Mesendoderm (in vitro differentiated cells): ENCODE data around the gene IDI2.
"Not testable (repeated sequence)": the region's sequence is repeated elsewhere in the genome, so short reads cannot be mapped to it uniquely, and the experiment has no call there.

Experiments used
- DNase-seq: peaks from one replicate; pipeline ENCODE4 v3.0.0; 2013
- H2AK5ac ChIP-seq: 2 replicates; pipeline ENCODE4 v1.6.1; 2013; ENCODE audit warnings: low read length, inconsistent platforms
- H2BK120ac ChIP-seq: 2 replicates; pipeline ENCODE4 v1.6.1; 2013; ENCODE audit warnings: low read depth, mild to moderate bottlenecking, low read length, moderate library complexity, mixed read lengths
- H2BK15ac ChIP-seq: replicated peaks from 2 replicates; pipeline ENCODE4 v1.6.1; 2013; ENCODE audit warnings: low read depth, mild to moderate bottlenecking, moderate library complexity
- H2BK5ac ChIP-seq: 2 replicates; pipeline ENCODE4 v1.6.1; 2013; ENCODE audit warnings: low read length, inconsistent platforms
- H3K18ac ChIP-seq: 2 replicates; pipeline ENCODE4 v1.6.1; 2013; ENCODE audit warnings: mild to moderate bottlenecking, low read length, mixed read lengths
- H3K23ac ChIP-seq: one replicate; pipeline ENCODE4 v1.6.1; 2013; ENCODE audit warnings: low read length
- H3K27ac ChIP-seq: 2 replicates; pipeline ENCODE4 v1.5.1; 2013; ENCODE audit warnings: low read depth, mild to moderate bottlenecking, inconsistent platforms, low read length, moderate library complexity
- H3K27me3 ChIP-seq: 2 replicates; pipeline ENCODE4 v1.6.1; 2013; ENCODE audit warnings: low read length, control low read depth, mild to moderate bottlenecking, inconsistent platforms; ENCODE audit not compliant: insufficient read depth, poor library complexity
- H3K36me3 ChIP-seq: 2 replicates; pipeline ENCODE4 v1.6.1; 2013; ENCODE audit warnings: low read length, inconsistent platforms; ENCODE audit not compliant: control insufficient read depth, insufficient read depth
- H3K4ac ChIP-seq: one replicate; pipeline ENCODE4 v1.6.1; 2013; ENCODE audit warnings: low read depth, mild to moderate bottlenecking, low read length, moderate library complexity
- H3K4me1 ChIP-seq: 2 replicates; pipeline ENCODE4 v1.6.1; 2013; ENCODE audit warnings: low read depth, low read length, inconsistent platforms; ENCODE audit not compliant: control insufficient read depth
- H3K4me2 ChIP-seq: 2 replicates; pipeline ENCODE4 v1.6.1; 2013; ENCODE audit warnings: low read length
- H3K4me3 ChIP-seq: 2 replicates; pipeline ENCODE4 v1.5.1; 2013; ENCODE audit warnings: mild to moderate bottlenecking, low read length
- H3K56ac ChIP-seq: one replicate; pipeline ENCODE4 v1.6.1; 2013; ENCODE audit warnings: low read length
- H3K79me1 ChIP-seq: 2 replicates; pipeline ENCODE4 v1.6.1; 2013; ENCODE audit warnings: low read length, inconsistent platforms
- H3K79me2 ChIP-seq: 2 replicates; pipeline ENCODE4 v1.6.1; 2013; ENCODE audit warnings: mild to moderate bottlenecking, low read length; ENCODE audit not compliant: control insufficient read depth, insufficient read depth
- H3K9ac ChIP-seq: 2 replicates; pipeline ENCODE4 v1.6.1; 2013; ENCODE audit warnings: low read length, inconsistent platforms
- H4K5ac ChIP-seq: one replicate; pipeline ENCODE4 v1.6.1; 2013; ENCODE audit warnings: low read length
- H4K8ac ChIP-seq: one replicate; pipeline ENCODE4 v1.6.1; 2013; ENCODE audit warnings: low read depth, mild to moderate bottlenecking, control low read depth, low read length, moderate library complexity
- whole genome bisulfite sequencing: extraction: QIAGEN DNeasy Blood & Tissue Kit; methylation state at CpG from one replicate; pipeline ENCODE4 v1.1.7; 2013; ENCODE audit warnings: low lambda C conversion rate, missing lambda C conversion rate; ENCODE audit not compliant: insufficient coverage; ENCODE audit errors: extremely low coverage; 5-methylcytosine and 5-hydroxymethylcytosine counted together

The IDI2 gene

DNA sequence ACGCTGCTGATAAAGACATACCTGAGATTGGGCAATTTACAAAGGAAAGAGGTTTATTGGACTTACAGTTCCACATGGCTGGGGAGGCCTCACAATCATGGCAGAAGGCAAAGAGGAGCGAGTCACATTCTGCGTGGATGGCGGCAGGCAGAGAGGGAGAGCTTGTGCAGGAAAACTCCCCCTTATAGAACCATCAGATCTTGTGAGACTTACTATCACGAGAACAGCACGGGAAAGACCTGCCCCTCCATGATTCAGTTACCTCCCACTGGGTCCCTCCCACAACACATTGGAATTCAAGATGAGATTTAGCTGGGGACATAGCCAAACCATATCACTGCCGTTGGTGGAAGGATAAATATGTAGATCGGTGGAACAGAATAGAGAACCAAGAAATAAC, 41.1 kb upstream of the IDI2 start:
- H3K9ac ChIP-seq, DNase-seq: not testable (repeated sequence)

DNA sequence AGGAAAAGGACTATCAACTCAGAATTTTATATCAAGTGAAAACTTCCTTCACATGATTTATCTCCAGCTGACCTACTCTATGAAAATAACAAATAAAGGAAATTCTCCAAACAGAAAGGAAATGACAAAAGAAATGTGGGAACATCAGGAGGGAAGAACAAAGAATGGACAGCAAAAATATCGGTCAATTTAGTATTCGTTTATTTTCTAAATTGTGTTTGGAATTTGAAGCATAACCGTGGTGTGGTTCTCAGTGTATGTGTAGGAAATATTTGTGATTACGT, 39.2 kb upstream of the IDI2 start:
- 100% methylated on average over 3 of the region's 4 CpGs for WGBS
- Histone ChIP-seq H3K36me3 (no peaks in the 10 kb centered on the region), H3K27me3 (no peaks in the 10 kb centered on the region), H2BK15ac (no peak overlapping the region), H4K8ac (no peak overlapping the region), H4K5ac (no peak overlapping the region), H2AK5ac (no peak overlapping the region), H3K79me2 (peaks cover 11% of the 10 kb centered on the region), H3K23ac (no peak overlapping the region), H3K79me1 (peaks cover 9% of the 10 kb centered on the region), H2BK5ac (no peak overlapping the region), H3K4me3 (no peak overlapping the region), H3K56ac (no peak overlapping the region), H3K4me1 (no peaks in the 10 kb centered on the region), H3K18ac (no peak overlapping the region), H3K4me2 (no peak overlapping the region), H3K27ac (no peak overlapping the region), H3K9ac (no peak overlapping the region), H2BK120ac (no peak overlapping the region), H3K4ac (no peak overlapping the region)
- DNase-seq, result no peak

More for the DNA sequence above, 41.1 kb upstream of the IDI2 start:
- not testable (repeated sequence) for H4K8ac ChIP-seq, H2AK5ac ChIP-seq, H3K4me3 ChIP-seq, H3K27me3 ChIP-seq, H3K4me1 ChIP-seq, H3K36me3 ChIP-seq, H2BK120ac ChIP-seq, H3K27ac ChIP-seq, H3K56ac ChIP-seq, H4K5ac ChIP-seq, H3K4ac ChIP-seq, H2BK5ac ChIP-seq, H3K79me1 ChIP-seq, H2BK15ac ChIP-seq, H3K23ac ChIP-seq, H3K79me2 ChIP-seq, H3K18ac ChIP-seq, H3K4me2 ChIP-seq
- no CpG with 5 or more reads among the region's 8 CpGs for WGBS

GRCh38 chr10:1063232-1063865, 37.7 kb upstream of the IDI2 start:
- Histone ChIP-seq H3K4me1 (no peaks in the 10 kb centered on the region), H2BK5ac (no peak overlapping the region), H3K4me2 (no peak overlapping the region), H3K4me3 (no peak overlapping the region), H3K4ac (no peak overlapping the region), H3K9ac (no peak overlapping the region), H2BK120ac (no peak overlapping the region), H3K27me3 (no peaks in the 10 kb centered on the region), H3K23ac (no peak overlapping the region), H4K8ac (no peak overlapping the region), H3K79me1 (peaks cover 10% of the 10 kb centered on the region), H3K56ac (no peak overlapping the region), H3K18ac (no peak overlapping the region), H2AK5ac (no peak overlapping the region), H3K27ac (no peak overlapping the region), H2BK15ac (no peak overlapping the region), H3K36me3 (no peaks in the 10 kb centered on the region), H3K79me2 (peaks cover 13% of the 10 kb centered on the region), H4K5ac (no peak overlapping the region)
- DNase-seq, result no peak
- no CpG with 5 or more reads among the region's 7 CpGs for WGBS

- H2BK120ac ChIP-seq, result no peak overlapping the region
- no peaks in the 10 kb centered on the region for H3K27me3 ChIP-seq
- H3K27ac ChIP-seq, result no peak overlapping the region
- H3K4me2 ChIP-seq, result no peak overlapping the region
- H3K18ac ChIP-seq, result no peak overlapping the region
- no peaks in the 10 kb centered on the region for H3K4me1 ChIP-seq
- DNase-seq, result peak; percentile 44
- H3K56ac ChIP-seq, result no peak overlapping the region
- no CpG with 5 or more reads among the region's 7 CpGs for WGBS
- no peak overlapping the region for H2AK5ac ChIP-seq
- no peak overlapping the region for H3K4me3 ChIP-seq
- H2BK5ac ChIP-seq, result no peak overlapping the region
- H4K8ac ChIP-seq, result no peak overlapping the region
- no peaks in the 10 kb centered on the region for H3K36me3 ChIP-seq
- no peak overlapping the region for H3K23ac ChIP-seq
- H3K79me2 ChIP-seq, result peaks cover 22% of the 10 kb centered on the region
- H3K79me1 ChIP-seq, result peaks cover 15% of the 10 kb centered on the region
- H4K5ac ChIP-seq, result no peak overlapping the region
- H2BK15ac ChIP-seq, result no peak overlapping the region
- H3K9ac ChIP-seq, result no peak overlapping the region
- H3K4ac ChIP-seq, result no peak overlapping the region
Measured at GRCh38 chr10:1061930-1062774, 36.5 kb upstream of the IDI2 start.

- H3K79me1 ChIP-seq, result peaks cover 17% of the 10 kb centered on the region
- no peak overlapping the region for H2BK15ac ChIP-seq
- no peaks in the 10 kb centered on the region for H3K27me3 ChIP-seq
- no peak overlapping the region for H3K4me2 ChIP-seq
- no peak overlapping the region for H3K9ac ChIP-seq
- no peak overlapping the region for H4K8ac ChIP-seq
- no peak overlapping the region for H3K27ac ChIP-seq
- DNase-seq, result no peak
- peaks cover 39% of the 10 kb centered on the region for H3K79me2 ChIP-seq
- no peak overlapping the region for H4K5ac ChIP-seq
- H2AK5ac ChIP-seq, result no peak overlapping the region
- no peak overlapping the region for H3K23ac ChIP-seq
- no peak overlapping the region for H3K56ac ChIP-seq
- no peak overlapping the region for H3K4me3 ChIP-seq
- H3K4ac ChIP-seq, result no peak overlapping the region
- H2BK120ac ChIP-seq, result no peak overlapping the region
- no peaks in the 10 kb centered on the region for H3K4me1 ChIP-seq
- no CpG with 5 or more reads among the region's 8 CpGs for WGBS
- no peak overlapping the region for H2BK5ac ChIP-seq
- H3K18ac ChIP-seq, result no peak overlapping the region
- H3K36me3 ChIP-seq, result no peaks in the 10 kb centered on the region
Measured at GRCh38 chr10:1059902-1060301, 34.2 kb upstream of the IDI2 start.
